ENCODE data around the gene GJA1.

DNA sequence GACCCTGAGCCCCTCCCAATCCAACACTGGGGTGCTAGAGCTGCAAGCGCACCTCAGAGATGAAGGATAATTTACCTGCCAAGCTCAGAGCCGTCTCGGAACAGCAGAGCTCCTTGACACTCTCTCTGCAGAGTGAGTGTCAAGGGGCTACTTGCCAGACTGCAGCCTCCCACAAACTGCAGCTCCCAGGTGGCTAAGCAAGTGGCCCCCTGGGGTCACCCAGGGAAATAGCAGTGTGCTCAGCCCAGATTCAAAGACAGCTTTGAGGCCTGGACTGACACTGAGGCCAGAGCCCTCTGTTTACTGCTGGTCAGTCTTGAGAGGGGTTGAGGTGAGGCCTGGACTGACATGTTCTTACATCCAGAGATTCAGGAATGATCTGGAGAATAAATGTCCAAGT lies 46.0 kb upstream of the GJA1 start:
- TF ChIP-seq, protein P1, sequence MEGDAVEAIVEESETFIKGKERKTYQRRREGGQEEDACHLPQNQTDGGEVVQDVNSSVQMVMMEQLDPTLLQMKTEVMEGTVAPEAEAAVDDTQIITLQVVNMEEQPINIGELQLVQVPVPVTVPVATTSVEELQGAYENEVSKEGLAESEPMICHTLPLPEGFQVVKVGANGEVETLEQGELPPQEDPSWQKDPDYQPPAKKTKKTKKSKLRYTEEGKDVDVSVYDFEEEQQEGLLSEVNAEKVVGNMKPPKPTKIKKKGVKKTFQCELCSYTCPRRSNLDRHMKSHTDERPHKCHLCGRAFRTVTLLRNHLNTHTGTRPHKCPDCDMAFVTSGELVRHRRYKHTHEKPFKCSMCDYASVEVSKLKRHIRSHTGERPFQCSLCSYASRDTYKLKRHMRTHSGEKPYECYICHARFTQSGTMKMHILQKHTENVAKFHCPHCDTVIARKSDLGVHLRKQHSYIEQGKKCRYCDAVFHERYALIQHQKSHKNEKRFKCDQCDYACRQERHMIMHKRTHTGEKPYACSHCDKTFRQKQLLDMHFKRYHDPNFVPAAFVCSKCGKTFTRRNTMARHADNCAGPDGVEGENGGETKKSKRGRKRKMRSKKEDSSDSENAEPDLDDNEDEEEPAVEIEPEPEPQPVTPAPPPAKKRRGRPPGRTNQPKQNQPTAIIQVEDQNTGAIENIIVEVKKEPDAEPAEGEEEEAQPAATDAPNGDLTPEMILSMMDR (IDR thresholded peaks at IDR 0.05) = no peak
- TF ChIP-seq, protein P2, sequence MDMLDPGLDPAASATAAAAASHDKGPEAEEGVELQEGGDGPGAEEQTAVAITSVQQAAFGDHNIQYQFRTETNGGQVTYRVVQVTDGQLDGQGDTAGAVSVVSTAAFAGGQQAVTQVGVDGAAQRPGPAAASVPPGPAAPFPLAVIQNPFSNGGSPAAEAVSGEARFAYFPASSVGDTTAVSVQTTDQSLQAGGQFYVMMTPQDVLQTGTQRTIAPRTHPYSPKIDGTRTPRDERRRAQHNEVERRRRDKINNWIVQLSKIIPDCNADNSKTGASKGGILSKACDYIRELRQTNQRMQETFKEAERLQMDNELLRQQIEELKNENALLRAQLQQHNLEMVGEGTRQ (IDR thresholded peaks at IDR 0.05) = no peak
- TF ChIP-seq POLR2A (IDR thresholded peaks at IDR 0.05; ENCODE audit: low read length) = no peak
- TF ChIP-seq, protein P3, sequence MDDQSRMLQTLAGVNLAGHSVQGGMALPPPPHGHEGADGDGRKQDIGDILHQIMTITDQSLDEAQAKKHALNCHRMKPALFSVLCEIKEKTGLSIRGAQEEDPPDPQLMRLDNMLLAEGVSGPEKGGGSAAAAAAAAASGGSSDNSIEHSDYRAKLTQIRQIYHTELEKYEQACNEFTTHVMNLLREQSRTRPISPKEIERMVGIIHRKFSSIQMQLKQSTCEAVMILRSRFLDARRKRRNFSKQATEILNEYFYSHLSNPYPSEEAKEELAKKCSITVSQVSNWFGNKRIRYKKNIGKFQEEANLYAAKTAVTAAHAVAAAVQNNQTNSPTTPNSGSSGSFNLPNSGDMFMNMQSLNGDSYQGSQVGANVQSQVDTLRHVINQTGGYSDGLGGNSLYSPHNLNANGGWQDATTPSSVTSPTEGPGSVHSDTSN (IDR thresholded peaks at IDR 0.05) = no peak
- TF ChIP-seq RNF2 (IDR thresholded peaks at IDR 0.05; ENCODE audit: borderline replicate concordance, low read depth) = no peak
- TF ChIP-seq ZNF302 (CRISPR knock-in tag; IDR thresholded peaks at IDR 0.05) = no peak
- TF ChIP-seq RCOR1 (IDR thresholded peaks at IDR 0.05; ENCODE audit: low read depth, low read length) = no peak
- TF ChIP-seq, protein P4, sequence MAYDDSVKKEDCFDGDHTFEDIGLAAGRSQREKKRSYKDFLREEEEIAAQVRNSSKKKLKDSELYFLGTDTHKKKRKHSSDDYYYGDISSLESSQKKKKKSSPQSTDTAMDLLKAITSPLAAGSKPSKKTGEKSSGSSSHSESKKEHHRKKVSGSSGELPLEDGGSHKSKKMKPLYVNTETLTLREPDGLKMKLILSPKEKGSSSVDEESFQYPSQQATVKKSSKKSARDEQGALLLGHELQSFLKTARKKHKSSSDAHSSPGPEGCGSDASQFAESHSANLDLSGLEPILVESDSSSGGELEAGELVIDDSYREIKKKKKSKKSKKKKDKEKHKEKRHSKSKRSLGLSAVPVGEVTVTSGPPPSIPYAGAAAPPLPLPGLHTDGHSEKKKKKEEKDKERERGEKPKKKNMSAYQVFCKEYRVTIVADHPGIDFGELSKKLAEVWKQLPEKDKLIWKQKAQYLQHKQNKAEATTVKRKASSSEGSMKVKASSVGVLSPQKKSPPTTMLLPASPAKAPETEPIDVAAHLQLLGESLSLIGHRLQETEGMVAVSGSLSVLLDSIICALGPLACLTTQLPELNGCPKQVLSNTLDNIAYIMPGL (CRISPR knock-in tag; IDR thresholded peaks at IDR 0.05; ENCODE audit: borderline replicate concordance) = no peak
- no peak for TF ChIP-seq GATA3 (IDR thresholded peaks at IDR 0.05; ENCODE audit: borderline replicate concordance)
- no peak for TF ChIP-seq KDM5A (IDR thresholded peaks at IDR 0.05)

All from A549 (cell line).